Measurements from ENCODE around the gene PCBP3. TPM values are rescaled to one million over a fixed set of nuclear protein-coding genes. Genes with fewer than 3 reads are reported as not detected.
A peak's percentile ranks its signal among the peaks of the same experiment; 100 is the strongest.

PCBP3 gene
- total and polyA plus RNA-seq, 2 of the 8 experiments (the other 6 are each of a cell fraction or from before 2014, with no cell fraction given), result 3.5 to 6.3 TPM

GRCh38 chr21:45632637-45633251 is 10.8 kb upstream of the PCBP3 start:
- Histone ChIP-seq H4K20me1 (replicated peaks in 1 of 2; ENCODE audit: control insufficient read depth in 1 of 2, insufficient read depth in 2 of 2, low read length in 2 of 2) (peaks cover 0 to 16% of the 10 kb centered on the region in 2 experiments), H2BK15ac (ENCODE audit: low read length) (no peak overlapping the region), H2AFZ (ENCODE audit: low read length) (no peak overlapping the region), H2BK120ac (replicated peaks; ENCODE audit: low read depth, low read length) (peak overlapping the region; percentile 69), H3K4me3 (ENCODE audit: extremely low read depth in 1 of 4, insufficient read depth in 2 of 4, low read depth in 3 of 4, low read length in 4 of 4) (no peak overlapping the region), H3K14ac (ENCODE audit: insufficient read length) (no peak overlapping the region), H2BK12ac (ENCODE audit: low read depth, low read length) (no peak overlapping the region; the same call in 1 of the 2 replicates), H3K56ac (replicated peaks; ENCODE audit: insufficient read length, low read depth, low read length) (no peak overlapping the region), H3K23me2 (ENCODE audit: low read depth, low read length) (peaks cover 22% of the 10 kb centered on the region), H3K27ac (ENCODE audit: low read depth, low read length) (peak overlapping the region; percentile 48; the same call in 1 of the 2 replicates), H2BK5ac (ENCODE audit: low read depth, low read length) (peak overlapping the region; percentile 8; the same call in 1 of the 2 replicates), H3K79me1 (ENCODE audit: low read depth, low read length) (no peaks in the 10 kb centered on the region), H3K18ac (ENCODE audit: extremely low read depth, low read length) (no peak overlapping the region), H3K23ac (ENCODE audit: insufficient read length) (no peak overlapping the region), H3K4ac (replicated peaks; ENCODE audit: insufficient read length, low read depth, low read length) (peak overlapping the region; percentile 57), H4K91ac (replicated peaks; ENCODE audit: insufficient read length, low read length) (peak overlapping the region; percentile 91), H3K79me2 (ENCODE audit: control insufficient read depth in 1 of 2, insufficient read depth in 2 of 2, low read length in 2 of 2) (no peaks in the 10 kb centered on the region), H3K4me1 (replicated peaks in 1 of 4; ENCODE audit: control insufficient read depth in 3 of 4, insufficient read depth in 4 of 4, low read length in 3 of 4) (no peaks in the 10 kb centered on the region; a peak in 1 of 7 replicates), H3K27me3 (replicated peaks in 1 of 4; ENCODE audit: control insufficient read depth in 3 of 4, extremely low read depth in 1 of 4, insufficient read depth in 3 of 4, low read length in 3 of 4) (peaks cover 0 to 6% (median 0%) of the 10 kb centered on the region in 4 experiments; a peak in 1 of 7 replicates), H4K8ac (ENCODE audit: extremely low read depth, insufficient read depth, low read length) (no peak overlapping the region), H3K9me3 (ENCODE audit: insufficient read depth in 2 of 2, low read depth in 1 of 2, low read length in 1 of 2) (peaks cover 3 to 9% of the 10 kb centered on the region in 2 experiments; a peak in 2 of 4 replicates), H3K9ac (replicated peaks in 1 of 4; ENCODE audit: extremely low read depth in 1 of 4, low read depth in 3 of 4, low read length in 3 of 4) (no peak overlapping the region), H2BK20ac (ENCODE audit: low read length) (no peak overlapping the region), H4K5ac (ENCODE audit: insufficient read length, low read depth, low read length) (peak overlapping the region; percentile 21), H3K4me2 (ENCODE audit: insufficient read depth in 1 of 2, low read depth in 2 of 2, low read length in 2 of 2) (no peak overlapping the region), H2AK5ac (ENCODE audit: low read depth, low read length) (no peak overlapping the region), H3K36me3 (ENCODE audit: control insufficient read depth in 2 of 4, insufficient read depth in 4 of 4, low read length in 3 of 4) (no peaks in the 10 kb centered on the region; a peak in 1 of 8 replicates)
- CTCF ChIA-PET (ENCODE audit: partially characterized antibody), result no interaction called here
- POLR2A ChIA-PET (ENCODE audit: partially characterized antibody), result no interaction called here
- FAIRE-seq (no peak), DNase-seq (ENCODE audit: low read depth in 1 of 2, low spot score in 2 of 2) (no peak)
- 92% methylated on average over 20 of the region's 20 CpGs; no CpG with 5 or more reads in 1 of the 2 experiments for WGBS, 2 experiments (ENCODE audit: extremely low coverage in 1 of 2, insufficient coverage in 1 of 2, insufficient read length in 1 of 2, insufficient replicate concordance in 2 of 2, low coverage in 1 of 2, low lambda C conversion rate in 2 of 2, missing lambda C conversion rate in 1 of 2)
- TF ChIP-seq CBX5 (IDR thresholded peaks at IDR 0.05; ENCODE audit: low read depth, low read length), result no peak
- TF ChIP-seq TBP (IDR thresholded peaks at IDR 0.05; ENCODE audit: low read depth, low read length), result no peak
- TF ChIP-seq SRF (IDR thresholded peaks at IDR 0.05; ENCODE audit: low read depth, low read length), result no peak
- TF ChIP-seq CHD1 (IDR thresholded peaks at IDR 0.05; ENCODE audit: low read depth, low read length), result no peak
- TF ChIP-seq MAX (IDR thresholded peaks at IDR 0.05), result no peak
- no peak for TF ChIP-seq CTCF (IDR thresholded peaks at IDR 0.05; ENCODE audit: control extremely low read depth in 1 of 3, insufficient read depth in 1 of 3, low read depth in 1 of 3, low read length in 3 of 3)
- no peak for TF ChIP-seq GABPA (IDR thresholded peaks at IDR 0.05; ENCODE audit: borderline replicate concordance, insufficient read depth, low read length)
- TF ChIP-seq TEAD4 (IDR thresholded peaks at IDR 0.05; ENCODE audit: low read depth, low read length), result no peak
- no peak for TF ChIP-seq ZNF274 (IDR thresholded peaks at IDR 0.05; ENCODE audit: borderline replicate concordance, extremely low read depth, low read length)
- no peak for TF ChIP-seq CHD2 (IDR thresholded peaks at IDR 0.05; ENCODE audit: low read length)
- no peak for TF ChIP-seq GTF2F1 (IDR thresholded peaks at IDR 0.05; ENCODE audit: borderline replicate concordance, low read depth, low read length)
